Stimulated activated CD8-positive, alpha-beta memory T cell treated with anti-CD3 and anti-CD28 coated beads, Interleukin-15, amount 100 ng/mL, for 48 hours (primary cell): ENCODE results near the gene OR10K2.
"Not testable (repeated sequence)": the region's sequence is repeated elsewhere in the genome, so short reads cannot be mapped to it uniquely, and the experiment has no call there.

Experiments used
- DNase-seq, 2 donors: peaks; one replicate each; pipeline ENCODE4 v3.0.0-alpha.2; 2020; ENCODE audit warnings: low read depth in 2 of 2

OR10K2 gene, protein sequence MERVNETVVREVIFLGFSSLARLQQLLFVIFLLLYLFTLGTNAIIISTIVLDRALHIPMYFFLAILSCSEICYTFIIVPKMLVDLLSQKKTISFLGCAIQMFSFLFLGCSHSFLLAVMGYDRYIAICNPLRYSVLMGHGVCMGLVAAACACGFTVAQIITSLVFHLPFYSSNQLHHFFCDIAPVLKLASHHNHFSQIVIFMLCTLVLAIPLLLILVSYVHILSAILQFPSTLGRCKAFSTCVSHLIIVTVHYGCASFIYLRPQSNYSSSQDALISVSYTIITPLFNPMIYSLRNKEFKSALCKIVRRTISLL

DNA sequence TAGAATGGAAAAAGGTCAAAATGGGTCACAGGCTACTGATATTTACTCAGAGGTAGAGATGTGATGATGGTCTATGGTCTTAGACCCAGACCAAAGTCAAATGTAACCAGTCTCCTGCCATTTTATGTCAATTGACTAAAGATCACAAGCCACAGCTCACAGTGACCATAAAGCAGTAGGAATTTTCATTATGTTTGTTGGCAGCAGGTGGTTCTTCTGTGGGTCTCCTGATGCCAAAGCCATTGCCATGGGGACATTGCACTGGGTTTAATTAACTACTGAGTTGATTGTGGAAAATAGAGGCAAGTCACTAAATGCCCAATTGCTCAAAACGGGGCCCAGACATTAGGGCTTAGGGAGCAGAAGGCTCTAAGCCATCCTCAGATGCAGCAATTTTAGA, at the start of gene OR10K2:
OR10K2 (minus strand) TSS at position 101 of the 400 bp plus-strand sequence. CDS start 5,371 bp downstream, outside the sequence.
- no peak for DNase-seq

DNA sequence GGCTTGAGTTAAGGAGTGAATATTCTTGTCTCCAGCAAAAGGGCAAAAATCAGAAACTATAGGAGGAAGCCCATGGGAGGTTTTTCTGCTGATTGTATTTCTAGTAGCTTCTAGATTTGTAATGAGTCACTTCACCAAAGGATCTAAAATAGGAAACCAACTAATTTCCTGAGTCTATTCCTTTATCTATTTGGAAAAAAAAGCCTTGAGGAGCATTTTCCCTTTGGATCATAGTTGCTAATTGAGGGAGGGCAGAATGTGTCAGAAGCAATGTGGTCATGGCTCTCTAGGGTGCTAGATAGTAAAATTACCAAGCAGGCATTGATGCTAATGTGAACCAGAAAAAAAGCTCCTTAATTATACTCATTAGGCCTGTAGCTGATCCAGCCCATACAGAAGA, 45.9 kb upstream of the OR10K2 start, which contains the start of gene OR10R2:
OR10R2 (plus strand) TSS at position 301 of the 400 bp plus-strand sequence. CDS start 106 bp downstream, outside the sequence.
- DNase-seq, result no peak

DNA sequence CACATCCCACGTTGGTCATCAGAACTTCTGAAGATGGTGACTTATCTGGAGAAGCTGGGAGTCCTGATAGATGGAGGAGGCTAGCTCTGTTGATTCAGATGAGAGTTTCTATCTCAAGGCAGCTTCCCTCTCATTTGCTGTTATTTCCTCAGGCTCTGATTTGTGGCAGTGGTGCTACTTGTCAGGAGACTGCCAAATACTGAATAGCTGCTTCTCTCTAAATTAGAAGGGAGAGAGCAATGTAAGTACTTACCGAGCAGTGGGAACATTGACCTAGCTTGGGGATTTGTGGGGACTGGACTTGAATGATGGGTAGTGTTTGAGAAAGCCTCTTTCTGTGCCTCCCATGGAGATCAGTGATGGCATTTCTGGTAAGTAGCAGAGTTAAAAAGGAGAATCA, 35.5 kb upstream of the OR10K2 start, which contains the start of gene OR10K1:
OR10K1 (plus strand) TSS at position 301 of the 400 bp plus-strand sequence. CDS start 3,728 bp downstream, outside the sequence.
- DNase-seq, result no peak

DNA sequence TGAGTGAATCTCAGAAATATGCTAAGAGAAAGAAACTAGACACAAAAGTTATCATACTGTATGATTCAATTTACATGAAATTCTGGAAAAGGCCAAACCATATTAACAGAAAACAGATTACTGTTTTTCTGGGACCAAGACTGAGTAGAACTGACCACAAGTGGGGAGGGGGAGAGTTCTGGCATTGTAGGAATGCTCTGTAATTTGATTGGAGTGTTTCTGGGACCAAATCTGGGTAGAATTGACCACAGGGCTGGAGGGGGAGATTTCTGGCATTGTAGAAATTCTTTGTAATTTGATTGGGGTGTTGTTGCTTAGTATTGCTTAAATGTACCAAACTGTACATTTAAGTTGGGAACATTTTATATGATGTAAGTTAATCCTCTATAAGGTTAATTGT, 32.2 kb upstream of the OR10K2 start:
- DNase-seq, result no peak

DNA sequence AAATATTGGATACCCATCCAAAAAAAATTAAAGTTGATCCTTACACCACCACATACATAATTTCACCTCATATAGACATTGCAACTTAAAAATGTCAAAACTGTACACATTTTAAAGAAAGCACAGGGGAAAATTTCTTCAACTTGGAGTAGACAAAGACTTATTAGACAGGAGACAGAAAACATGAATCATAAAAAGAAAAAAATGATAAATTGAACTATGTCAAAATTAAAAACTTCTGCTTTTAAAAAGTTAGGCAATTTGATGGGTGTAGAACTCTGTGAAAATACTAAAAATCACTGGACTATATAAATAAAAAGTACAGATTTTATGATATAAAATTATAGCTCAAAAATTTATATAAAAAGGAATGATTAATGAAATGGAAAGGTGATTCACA, 31.2 kb upstream of the OR10K2 start:
- no peak for DNase-seq

DNA sequence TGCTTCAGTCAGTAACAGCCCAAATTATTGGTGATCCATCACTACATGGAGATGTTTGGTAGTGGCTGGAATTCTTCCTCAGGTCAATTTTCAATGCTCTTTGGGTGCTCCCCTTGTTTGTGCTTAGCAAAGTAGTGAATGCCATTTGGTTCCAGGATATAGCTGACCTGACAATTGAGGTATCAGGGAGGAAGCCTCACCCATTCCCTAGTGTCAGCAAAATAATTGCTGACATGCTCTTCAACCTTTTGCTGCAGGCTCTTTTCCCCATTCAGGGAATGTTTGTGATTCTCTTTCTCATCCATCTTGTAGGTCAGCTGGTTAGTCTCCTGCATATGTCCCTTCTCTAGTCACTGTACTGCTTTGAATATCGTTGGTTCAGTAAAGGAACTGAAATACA, 28.5 kb upstream of the OR10K2 start:
- no peak for DNase-seq

DNA sequence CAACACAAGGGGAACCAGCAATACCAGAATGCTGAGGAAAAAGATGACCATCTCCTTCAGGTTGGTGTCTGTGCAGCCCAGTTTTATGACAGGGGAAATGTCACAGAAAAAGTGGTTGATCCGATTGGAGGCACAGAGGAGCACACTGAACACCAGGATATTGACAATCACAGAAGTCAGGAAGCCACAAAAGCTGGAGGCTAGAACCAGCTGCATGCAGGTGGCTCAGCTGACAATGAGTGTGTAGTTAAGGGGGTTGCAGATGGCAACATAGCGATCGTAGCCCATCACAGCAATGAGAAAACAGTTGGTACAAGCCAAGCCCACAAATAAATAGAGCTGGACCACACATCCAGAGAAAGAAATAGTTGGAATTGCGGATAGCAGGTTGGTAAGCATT, 19.3 kb upstream of the OR10K2 start:
- no peak for DNase-seq

DNA sequence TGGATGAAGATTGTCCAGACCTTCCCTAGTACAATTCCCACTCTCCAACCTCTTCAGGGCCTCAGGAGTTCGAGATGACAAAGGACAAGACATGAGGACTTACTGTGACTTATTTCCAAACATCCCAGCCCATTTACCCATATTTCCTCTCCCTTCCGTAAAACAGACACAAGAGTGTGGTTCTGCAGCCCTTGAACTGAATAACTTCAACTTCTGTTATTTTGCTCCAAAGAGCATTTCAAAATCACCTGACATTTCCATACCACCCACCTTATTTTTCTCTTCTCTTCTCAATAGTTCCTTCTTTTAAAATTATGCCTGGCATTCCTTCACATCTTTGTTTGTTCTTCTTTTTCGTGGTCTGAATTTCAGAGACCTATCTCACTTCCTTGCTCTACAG, 8.7 kb upstream of the OR10K2 start:
- no peak for DNase-seq

DNA sequence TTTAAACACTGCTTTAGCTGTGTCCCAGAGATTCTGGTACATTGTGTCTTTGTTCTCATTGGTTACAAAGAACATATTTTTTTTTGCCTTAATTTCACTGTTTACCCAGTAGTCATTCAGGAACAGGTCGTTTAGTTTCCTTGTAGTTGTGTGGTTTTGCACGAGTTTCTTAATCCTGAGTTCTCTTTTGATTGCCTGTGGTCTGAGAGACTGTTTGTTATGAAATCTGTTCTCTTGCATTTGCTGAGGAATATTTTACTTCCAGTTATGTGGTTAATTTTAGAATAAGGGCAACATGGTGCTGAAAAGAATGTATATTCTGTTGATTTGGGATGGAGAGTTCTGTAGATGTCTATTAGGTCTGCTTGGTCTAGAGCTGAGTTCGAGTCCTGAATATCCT, 4.1 kb upstream of the OR10K2 start:
- DNase-seq, result not testable (repeated sequence)

DNA sequence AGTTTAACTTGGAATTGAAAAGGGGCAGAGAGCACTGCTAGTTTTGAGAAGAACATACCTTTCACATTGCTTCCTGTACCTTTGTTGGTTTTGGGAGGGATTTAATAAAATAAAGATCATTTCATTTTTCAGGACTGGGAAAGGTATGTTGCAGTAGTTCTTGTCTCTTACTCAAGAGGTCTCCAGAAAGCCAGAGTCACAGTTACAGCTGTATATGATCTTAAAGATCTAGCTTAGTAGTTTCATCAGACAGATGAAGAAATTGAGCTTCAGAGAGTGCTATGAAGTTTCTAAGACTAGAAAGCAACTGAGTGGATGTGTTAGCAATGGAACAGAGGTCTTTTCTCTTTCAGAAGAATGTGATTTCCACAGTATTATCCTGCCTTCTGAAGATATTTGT, 1.0 kb downstream of the OR10K2 start:
- DNase-seq, result no peak

DNA sequence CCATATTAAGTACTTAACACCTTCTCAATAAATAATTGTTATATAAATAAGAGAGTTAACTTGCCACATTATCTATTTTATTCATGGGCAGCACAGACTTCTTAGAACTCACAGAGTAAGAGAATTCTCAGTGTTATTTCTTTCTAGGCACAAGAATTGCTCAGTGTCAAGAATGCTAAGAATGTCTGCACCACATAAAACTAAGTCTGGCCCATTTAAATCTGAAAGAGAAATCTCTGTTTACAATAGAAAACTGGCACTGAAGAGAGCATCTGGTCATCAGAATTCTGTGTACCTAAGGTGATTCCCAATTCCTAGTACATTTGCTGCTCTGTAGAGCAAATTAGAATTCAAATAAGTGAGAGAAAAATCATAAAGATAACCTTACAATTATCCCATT, 3.8 kb downstream of the OR10K2 start:
- no peak for DNase-seq

DNA sequence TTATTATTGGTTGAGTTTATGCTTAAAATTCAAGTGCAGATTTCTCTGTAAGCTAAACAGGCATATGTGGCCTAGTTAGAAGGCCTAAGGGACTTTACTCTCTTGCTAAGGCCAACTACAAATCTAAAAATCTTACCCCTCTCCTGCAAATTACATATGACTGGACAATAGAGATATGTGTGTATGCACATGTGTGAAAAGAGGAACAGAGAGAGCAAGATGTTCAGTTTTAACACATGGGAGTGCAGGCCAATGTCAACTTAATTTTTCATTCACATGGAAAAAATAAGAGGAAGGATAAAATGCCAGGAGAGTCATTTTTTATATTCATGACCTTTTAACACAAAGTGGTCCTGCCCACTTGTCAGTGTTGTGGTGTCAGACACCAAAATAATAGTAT, 8.5 kb downstream of the OR10K2 start:
- DNase-seq, result no peak

DNA sequence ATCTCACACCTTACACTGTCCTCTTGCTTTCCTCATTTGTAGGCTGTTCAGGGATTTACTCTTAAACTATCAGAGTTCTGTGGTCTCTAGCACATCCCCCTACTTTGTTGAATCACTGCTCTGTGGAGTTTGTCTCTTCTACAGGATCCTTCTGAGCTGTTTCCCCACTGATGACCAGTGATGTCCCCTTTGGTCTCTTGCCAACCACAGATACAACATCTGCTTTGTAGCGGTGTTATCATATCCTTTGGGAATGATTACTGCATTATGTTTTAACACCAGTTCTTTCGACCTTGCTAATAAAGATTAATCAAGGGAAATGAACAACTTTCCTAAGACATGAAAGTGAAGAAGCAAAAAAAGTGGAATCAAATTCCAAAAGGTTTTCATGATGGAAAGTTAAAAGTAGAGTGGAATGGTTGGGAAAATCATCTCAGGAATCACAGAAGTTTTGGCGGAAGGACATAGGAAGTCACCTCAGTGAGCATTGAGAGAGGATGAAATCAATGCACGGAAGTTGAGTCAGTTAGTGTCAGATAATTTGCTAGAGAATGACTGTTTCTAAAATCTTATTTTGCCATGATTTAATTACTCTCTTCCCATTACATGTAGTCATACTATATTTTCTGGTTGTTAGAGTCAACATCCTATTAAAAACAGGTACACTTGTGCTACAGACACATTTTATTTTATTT, 11.2 kb downstream of the OR10K2 start:
- DNase-seq, result no peak

DNA sequence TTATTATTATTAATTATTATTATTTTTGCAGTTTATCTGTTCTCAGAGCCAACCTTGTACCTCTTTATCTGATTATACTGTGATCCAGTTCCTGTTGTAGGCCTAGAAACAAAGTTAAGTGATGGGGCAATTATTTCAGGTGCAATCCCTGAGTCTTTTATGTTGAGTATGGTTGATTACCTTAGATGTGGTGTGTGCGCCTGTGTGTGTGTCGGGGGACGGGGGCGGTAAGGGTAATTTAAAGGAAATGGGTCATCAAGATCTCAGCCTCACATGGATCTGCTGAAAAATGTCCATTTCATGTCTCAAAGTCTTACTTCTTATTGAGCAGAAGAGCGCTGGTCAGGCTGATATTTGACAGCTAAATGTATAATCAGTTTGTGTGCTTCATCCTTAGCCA, 18.9 kb downstream of the OR10K2 start:
- DNase-seq, result no peak

DNA sequence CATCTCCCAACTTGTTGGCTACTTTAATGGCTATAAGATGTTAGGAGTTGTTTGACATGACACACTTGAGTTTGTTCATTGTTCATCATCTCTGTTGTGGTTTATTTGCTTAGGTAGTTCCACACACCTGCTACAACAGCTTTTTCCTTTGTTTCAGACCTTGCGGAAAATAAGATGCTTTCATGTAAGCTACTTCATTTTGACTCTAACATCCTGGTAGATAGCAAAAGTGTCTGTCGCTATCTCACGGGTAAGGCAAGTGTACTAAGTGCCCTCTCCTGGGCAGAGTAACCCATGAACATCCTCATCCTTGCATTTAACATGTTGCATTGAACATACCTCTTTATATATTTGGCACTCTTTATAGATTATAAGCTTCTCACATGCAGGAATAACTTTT, 25.2 kb downstream of the OR10K2 start:
- no peak for DNase-seq

DNA sequence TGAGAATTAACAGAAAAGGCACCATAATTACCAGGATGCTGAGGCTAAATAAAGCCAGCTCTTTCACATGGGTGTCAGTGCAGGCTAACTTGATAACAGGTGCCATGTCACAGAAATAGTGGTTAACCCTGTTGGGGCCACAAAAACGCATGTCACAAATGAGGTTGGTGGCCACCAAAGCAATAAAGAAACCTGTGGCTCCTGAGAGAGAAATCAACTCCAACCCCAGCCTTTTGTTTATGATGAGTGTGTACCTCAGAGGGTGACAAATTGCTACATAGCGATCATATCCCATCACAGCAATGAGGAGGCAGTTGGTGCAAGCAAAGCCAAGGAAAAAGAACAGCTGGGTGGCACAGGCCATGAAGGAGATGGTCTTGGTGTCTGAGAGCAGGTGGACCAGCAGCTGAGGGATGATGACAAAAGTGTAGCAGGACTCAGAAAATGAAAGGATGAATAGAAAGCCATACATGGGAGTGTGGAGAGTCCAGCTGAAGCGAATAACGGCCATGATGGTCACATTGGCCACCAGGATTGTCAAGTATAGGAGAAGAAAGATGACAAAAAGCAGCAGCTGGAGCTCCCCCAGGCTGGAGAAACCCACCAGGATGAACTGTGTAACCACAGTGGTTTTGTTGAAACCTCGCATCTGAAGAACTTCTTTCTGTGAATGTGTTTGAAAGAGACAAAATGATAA, 27.1 kb downstream of the OR10K2 start, which contains the start of gene OR10T2:
OR10T2 (minus strand) TSS at position 649 of the 697 bp plus-strand sequence; CDS start at position 649, 0 bp downstream.
- no peak for DNase-seq

DNA sequence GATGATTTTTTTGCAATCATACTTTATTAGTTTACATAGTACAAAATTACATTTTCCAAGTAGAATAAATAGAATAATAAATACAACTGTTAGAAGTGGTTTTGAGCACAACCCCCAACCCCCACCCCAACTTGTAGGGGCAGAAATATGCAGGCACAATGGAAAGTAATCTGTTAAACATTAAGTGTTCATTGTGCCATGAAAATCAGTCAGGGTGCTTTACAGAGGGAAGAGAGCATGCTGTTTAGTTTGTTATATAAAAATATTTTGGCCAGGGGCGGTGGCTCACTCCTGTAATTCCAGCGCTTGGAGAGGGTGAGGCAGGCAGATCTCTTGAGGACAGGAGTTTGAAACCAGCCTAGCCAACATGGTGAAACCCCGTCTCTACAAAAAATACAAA, 29.4 kb downstream of the OR10K2 start:
- no peak for DNase-seq

DNA sequence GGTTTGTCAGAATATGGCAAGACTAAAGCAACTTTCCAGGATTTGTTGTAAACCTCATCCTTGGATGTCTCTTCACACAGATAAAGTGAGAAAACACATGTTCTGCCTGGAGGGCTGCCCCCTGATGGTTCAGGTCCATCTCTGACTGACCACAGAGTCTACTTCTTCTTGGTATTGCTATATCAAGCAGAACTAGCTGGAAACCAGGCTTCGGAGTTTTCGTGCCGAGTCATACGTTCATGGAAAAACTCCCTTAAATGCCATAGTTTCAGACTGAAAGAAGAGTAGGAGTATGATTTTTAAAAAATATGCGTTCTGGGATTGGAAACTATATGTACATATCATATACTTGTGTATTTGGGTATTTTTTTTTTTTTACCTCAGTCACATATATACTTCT, 32.6 kb downstream of the OR10K2 start:
- DNase-seq, result no peak

DNA sequence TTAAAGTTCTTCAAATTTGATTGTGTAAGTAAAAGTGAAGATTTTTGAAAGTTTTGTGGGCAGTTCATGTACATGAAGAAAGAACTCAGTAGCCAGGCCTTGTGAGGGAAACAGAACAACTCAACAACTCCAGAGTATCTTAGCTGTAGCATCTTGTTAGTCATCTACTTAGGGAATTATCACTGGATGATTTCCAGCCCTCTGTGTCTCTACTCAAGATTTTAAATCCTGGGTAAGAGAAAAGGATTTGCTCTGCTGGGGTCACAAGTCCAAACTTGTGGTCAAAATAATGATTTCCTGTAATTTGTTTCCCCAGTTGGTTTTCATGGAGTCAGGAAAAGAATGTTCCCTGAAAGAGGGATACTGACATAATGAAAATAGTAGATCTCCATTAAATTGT, 34.9 kb downstream of the OR10K2 start:
- DNase-seq, result no peak

DNA sequence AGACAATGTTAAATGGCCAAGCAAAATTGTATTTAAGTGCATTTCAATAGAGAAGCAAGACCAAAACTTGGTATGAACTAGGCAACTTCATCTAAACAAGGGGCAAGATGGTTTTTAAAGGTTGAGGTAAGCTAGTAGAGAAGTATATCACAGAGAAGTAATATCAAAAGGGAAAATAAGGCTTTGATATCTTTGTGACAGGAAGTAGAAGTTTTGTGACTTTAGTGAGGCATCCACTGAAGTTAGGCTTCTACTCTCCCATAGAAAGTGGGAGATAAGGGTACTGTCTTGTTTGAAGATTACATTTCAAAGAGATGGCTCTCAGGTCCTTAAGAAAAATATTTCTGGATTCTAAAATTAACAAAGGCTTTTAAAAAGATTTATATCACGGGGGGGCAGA, 35.7 kb downstream of the OR10K2 start:
- DNase-seq, result no peak

DNA sequence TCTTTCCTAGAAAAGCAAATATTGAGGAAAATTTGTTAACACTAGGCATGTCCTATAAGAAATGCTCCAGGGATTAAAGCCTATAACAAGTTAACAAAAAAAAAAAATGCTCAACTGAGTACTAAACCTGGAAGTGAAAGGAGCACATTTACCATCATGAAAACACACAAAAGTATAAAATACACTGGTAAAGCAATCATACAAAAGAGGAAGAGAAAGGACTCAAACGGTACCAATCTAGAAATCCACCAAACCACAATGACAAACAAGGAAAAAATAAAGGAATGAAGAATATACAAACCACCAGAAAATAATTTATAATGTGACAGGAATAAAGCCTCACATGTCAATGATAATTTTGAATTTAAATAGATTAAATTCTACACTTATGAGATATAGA, 51.2 kb downstream of the OR10K2 start:
- DNase-seq, result no peak

DNA sequence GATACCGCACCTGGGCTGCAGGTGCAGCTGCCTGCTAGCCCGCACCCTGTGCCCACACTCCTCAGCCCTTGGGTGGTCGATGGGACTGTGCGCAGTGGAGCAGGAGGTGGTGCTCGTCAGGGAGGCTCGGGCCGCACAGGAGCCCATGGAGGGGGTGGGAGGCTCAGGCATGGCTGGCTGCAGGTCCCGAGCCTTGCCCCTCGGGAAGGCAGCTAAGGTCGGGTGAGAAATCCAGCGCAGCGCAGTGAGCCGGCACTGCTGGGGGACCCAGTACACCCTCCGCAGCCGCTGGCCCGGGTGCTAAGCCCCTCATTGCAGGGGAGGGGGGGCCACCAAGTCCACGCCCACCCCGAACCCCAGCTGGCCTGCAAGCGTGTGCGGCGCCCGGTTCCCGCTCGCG, 51.9 kb downstream of the OR10K2 start:
- DNase-seq, result not testable (repeated sequence)
